COLO668 (cell line): ENCODE data around the gene RALGPS1.

Experiments
- DNase-seq: peaks from one replicate; lab custom pipeline; 2025; ENCODE audit not compliant: unreplicated experiment; lab: John Stamatoyannopoulos, UW

Gene RALGPS1

GRCh38 chr9:127093319-127094020, 178.9 kb downstream of the RALGPS1 start:
- DNase-seq, result no peak

GRCh38 chr9:127095411-127095810, 180.8 kb downstream of the RALGPS1 start:
- no peak for DNase-seq

GRCh38 chr9:127096208-127096607, 181.6 kb downstream of the RALGPS1 start:
- no peak for DNase-seq

GRCh38 chr9:127097683-127098082, 183.1 kb downstream of the RALGPS1 start:
- no peak for DNase-seq

- DNase-seq, result no peak
Measured at GRCh38 chr9:127098916-127099553, 184.5 kb downstream of the RALGPS1 start.

- no peak for DNase-seq
Measured at GRCh38 chr9:127099664-127100063, 185.1 kb downstream of the RALGPS1 start.

- no peak for DNase-seq
Measured at GRCh38 chr9:127102176-127102575, 187.6 kb downstream of the RALGPS1 start.

GRCh38 chr9:127102788-127103187, 188.2 kb downstream of the RALGPS1 start:
- DNase-seq, result no peak

- DNase-seq, result no peak
Measured at GRCh38 chr9:127104581-127105311, 190.2 kb downstream of the RALGPS1 start.

GRCh38 chr9:127105805-127106465, 191.4 kb downstream of the RALGPS1 start:
- DNase-seq, result no peak

- no peak for DNase-seq
Measured at GRCh38 chr9:127106466-127106855, 191.9 kb downstream of the RALGPS1 start.

GRCh38 chr9:127107171-127107928, 192.8 kb downstream of the RALGPS1 start:
- no peak for DNase-seq

GRCh38 chr9:127107929-127108876, 193.6 kb downstream of the RALGPS1 start:
- no peak for DNase-seq

- DNase-seq, result no peak
Measured at GRCh38 chr9:127109212-127109711, 194.7 kb downstream of the RALGPS1 start.

GRCh38 chr9:127112056-127112455, 197.5 kb downstream of the RALGPS1 start:
- peak; percentile 52 for DNase-seq

- DNase-seq, result peak; percentile 18
Measured at GRCh38 chr9:127112735-127113161, 198.2 kb downstream of the RALGPS1 start.

- no peak for DNase-seq
Measured at GRCh38 chr9:127113191-127113972, 198.8 kb downstream of the RALGPS1 start.

- no peak for DNase-seq
Measured at GRCh38 chr9:127114606-127115005, 200.0 kb downstream of the RALGPS1 start.
